Uterus (tissue), 2 donors: Measurements from ENCODE around the gene NCOR1.

Source experiments
- POLR2A ChIP-seq, 2 donors: fragments of 450-650 bp; IDR thresholded peaks; one replicate each; pipeline ENCODE4 v1.6.1; 2016; ENCODE audit warnings: antibody characterized with exemption in 2 of 2, mild to moderate bottlenecking in 1 of 2, moderate library complexity in 1 of 2
- TF ChIP-seq, protein P1 (sequence below), 4 experiments: fragments of 200-600 bp in 2 of 4; fragments of 450-650 bp in 2 of 4; sonication (generic) in 2 of 4; IDR thresholded peaks; one replicate each; pipeline ENCODE4 v1.5.1; 2016 to 2019; ENCODE audit warnings: antibody characterized with exemption in 4 of 4, mild to moderate bottlenecking in 2 of 4, moderate library complexity in 1 of 4

DNA sequence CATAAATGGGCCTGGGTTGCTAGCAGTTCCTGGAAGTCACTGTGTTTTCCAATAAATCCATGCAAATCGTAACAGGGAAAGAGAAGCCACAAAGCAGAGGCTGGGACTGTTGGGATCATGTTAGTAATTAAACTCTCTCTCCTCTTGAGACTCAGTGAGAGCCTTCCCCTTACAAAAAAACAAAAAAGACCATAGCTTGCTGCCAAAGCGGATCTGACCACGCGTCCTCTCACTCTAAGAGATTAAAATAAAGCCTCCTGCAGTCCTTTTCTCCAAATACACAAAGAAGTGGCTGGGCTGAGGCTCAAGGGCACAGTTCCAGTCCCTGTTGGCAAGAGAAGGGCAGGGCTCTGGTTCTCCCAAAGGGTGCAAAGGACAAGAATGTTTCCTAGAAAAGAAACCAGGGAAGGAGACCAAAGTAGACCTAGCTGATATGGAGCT is 40.2 kb upstream of the NCOR1 start:
- no peak for TF ChIP-seq POLR2A (IDR thresholded peaks at IDR 0.05)
- TF ChIP-seq, protein P1, sequence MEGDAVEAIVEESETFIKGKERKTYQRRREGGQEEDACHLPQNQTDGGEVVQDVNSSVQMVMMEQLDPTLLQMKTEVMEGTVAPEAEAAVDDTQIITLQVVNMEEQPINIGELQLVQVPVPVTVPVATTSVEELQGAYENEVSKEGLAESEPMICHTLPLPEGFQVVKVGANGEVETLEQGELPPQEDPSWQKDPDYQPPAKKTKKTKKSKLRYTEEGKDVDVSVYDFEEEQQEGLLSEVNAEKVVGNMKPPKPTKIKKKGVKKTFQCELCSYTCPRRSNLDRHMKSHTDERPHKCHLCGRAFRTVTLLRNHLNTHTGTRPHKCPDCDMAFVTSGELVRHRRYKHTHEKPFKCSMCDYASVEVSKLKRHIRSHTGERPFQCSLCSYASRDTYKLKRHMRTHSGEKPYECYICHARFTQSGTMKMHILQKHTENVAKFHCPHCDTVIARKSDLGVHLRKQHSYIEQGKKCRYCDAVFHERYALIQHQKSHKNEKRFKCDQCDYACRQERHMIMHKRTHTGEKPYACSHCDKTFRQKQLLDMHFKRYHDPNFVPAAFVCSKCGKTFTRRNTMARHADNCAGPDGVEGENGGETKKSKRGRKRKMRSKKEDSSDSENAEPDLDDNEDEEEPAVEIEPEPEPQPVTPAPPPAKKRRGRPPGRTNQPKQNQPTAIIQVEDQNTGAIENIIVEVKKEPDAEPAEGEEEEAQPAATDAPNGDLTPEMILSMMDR (IDR thresholded peaks at IDR 0.05), result no peak
